Measurements from ENCODE around the gene PTH2. TPM values are rescaled to one million over a fixed set of nuclear protein-coding genes. Genes with fewer than 3 reads are reported as not detected.

PTH2 gene, protein sequence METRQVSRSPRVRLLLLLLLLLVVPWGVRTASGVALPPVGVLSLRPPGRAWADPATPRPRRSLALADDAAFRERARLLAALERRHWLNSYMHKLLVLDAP
- total RNA-seq (not detected in 2 replicates), polyA plus RNA-seq (not detected in 2 replicates)

DNA sequence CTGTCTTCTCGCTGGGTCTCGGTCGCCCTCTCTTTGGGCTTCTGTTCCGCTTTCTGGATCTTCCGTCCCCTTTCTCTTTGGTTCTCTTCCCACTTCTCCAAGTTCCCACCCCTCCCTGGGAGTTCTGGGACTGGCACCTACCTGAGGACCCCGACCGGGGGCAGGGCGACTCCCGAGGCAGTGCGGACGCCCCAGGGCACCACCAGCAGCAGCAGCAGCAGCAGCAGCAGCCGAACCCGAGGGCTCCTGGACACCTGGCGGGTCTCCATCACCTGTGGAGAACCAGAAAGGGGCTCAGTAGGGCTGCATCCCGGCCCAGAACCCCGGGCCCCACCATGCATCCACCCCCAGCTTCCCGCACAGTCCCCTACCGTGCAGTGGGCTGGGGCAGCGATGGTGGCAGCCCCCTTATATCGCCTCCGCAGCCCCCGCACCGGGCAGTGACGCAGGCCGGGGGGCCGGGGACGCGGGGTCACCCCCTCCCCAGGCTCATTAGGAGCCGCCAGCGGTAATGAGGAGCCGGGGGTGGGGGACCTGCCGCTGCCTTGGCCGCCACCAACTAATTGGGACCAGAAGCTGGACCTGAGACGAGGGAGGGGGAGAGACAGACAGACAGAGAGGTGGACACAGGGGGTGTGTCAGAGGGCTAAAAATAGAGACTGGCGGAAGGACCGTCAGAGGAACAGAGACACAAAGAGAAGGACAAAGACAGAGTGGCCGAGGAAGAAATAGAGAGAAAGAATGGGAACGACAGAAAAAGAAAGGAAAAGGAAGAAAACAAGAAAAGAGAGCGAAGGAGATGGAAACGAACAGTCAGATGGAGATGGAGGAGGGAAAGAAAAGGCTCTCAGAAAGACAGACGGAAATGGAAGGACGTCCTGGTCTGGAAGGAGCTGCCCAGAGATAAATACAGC lies at the start of gene PTH2:
TSS of gene PTH2 (minus strand) at position 371 of the 914 bp plus-strand sequence. CDS start at position 269, 102 bp downstream.
- Histone ChIP-seq H3K9me2 (replicated peaks; ENCODE audit: insufficient read depth) (no peaks in the 10 kb centered on the region), H3K4me2 (peak within 1 kb of the TSS; percentile 65), H3K4me1 (ENCODE audit: insufficient read depth) (peaks cover 10% of the 10 kb centered on the region), H4K20me1 (ENCODE audit: insufficient read depth, poor library complexity, severe bottlenecking) (no peaks in the 10 kb centered on the region), H3K27ac (no peak within 1 kb of the TSS), H3K4me3 (no peak within 1 kb of the TSS), H3K27me3 (peaks cover 99% of the 10 kb centered on the region), H3K36me3 (replicated peaks; ENCODE audit: insufficient read depth, low read depth) (no peaks in the 10 kb centered on the region), H3K9me3 (ENCODE audit: low read depth) (no peaks in the 10 kb centered on the region), H3K79me2 (no peaks in the 10 kb centered on the region), H2AFZ (no peak within 1 kb of the TSS)
- 35% methylated on average over 27 of the region's 42 CpGs for WGBS (ENCODE audit: low lambda C conversion rate, missing lambda C conversion rate)
- DNase-seq (ENCODE audit: low spot score), result no peak
- TF ChIP-seq, protein P1, sequence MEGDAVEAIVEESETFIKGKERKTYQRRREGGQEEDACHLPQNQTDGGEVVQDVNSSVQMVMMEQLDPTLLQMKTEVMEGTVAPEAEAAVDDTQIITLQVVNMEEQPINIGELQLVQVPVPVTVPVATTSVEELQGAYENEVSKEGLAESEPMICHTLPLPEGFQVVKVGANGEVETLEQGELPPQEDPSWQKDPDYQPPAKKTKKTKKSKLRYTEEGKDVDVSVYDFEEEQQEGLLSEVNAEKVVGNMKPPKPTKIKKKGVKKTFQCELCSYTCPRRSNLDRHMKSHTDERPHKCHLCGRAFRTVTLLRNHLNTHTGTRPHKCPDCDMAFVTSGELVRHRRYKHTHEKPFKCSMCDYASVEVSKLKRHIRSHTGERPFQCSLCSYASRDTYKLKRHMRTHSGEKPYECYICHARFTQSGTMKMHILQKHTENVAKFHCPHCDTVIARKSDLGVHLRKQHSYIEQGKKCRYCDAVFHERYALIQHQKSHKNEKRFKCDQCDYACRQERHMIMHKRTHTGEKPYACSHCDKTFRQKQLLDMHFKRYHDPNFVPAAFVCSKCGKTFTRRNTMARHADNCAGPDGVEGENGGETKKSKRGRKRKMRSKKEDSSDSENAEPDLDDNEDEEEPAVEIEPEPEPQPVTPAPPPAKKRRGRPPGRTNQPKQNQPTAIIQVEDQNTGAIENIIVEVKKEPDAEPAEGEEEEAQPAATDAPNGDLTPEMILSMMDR (IDR thresholded peaks at IDR 0.05; ENCODE audit: poor library complexity), result no peak
- TF ChIP-seq EZH2 (IDR thresholded peaks at IDR 0.05; ENCODE audit: borderline replicate concordance) (no peak), EZH2phosphoT487 (IDR thresholded peaks at IDR 0.05; ENCODE audit: low read depth, severe bottlenecking, unreplicated experiment) (no peak)

DNA sequence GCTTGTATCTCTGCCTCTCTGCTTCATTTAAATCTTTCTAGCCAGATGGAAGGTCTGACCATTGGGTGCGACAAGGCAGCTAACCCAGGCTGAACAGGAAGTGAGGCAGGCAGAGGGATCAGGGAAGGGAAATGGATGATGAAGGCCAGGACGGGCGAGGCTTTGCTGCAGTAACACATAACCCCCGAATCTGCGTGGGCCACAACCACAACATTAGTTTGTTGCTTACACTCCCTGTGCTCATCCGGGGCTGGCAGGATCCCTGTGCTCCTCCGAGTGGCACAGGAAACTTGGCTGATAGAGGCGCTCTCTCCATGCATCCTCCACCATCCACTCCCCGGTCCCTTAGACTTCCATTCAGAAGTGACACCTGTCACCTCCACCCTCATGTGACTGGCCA lies 49.7 kb upstream of the PTH2 start:
- TF ChIP-seq, protein P1 (IDR thresholded peaks at IDR 0.05; ENCODE audit: poor library complexity), result no peak
- TF ChIP-seq EZH2phosphoT487 (IDR thresholded peaks at IDR 0.05; ENCODE audit: low read depth, severe bottlenecking, unreplicated experiment) (no peak), EZH2 (IDR thresholded peaks at IDR 0.05; ENCODE audit: borderline replicate concordance) (no peak)
- DNase-seq (ENCODE audit: low spot score), result no peak
- Histone ChIP-seq H2AFZ (no peak overlapping the region), H3K36me3 (replicated peaks; ENCODE audit: insufficient read depth, low read depth) (no peaks in the 10 kb centered on the region), H3K9me2 (replicated peaks; ENCODE audit: insufficient read depth) (no peaks in the 10 kb centered on the region), H3K9me3 (ENCODE audit: low read depth) (no peaks in the 10 kb centered on the region), H3K4me3 (no peak overlapping the region), H3K4me1 (ENCODE audit: insufficient read depth) (peaks cover 4% of the 10 kb centered on the region), H3K27ac (no peak overlapping the region), H3K27me3 (no peaks in the 10 kb centered on the region), H3K79me2 (no peaks in the 10 kb centered on the region), H3K4me2 (no peak overlapping the region), H4K20me1 (ENCODE audit: insufficient read depth, poor library complexity, severe bottlenecking) (no peaks in the 10 kb centered on the region)
- WGBS (ENCODE audit: low lambda C conversion rate, missing lambda C conversion rate), result 82% methylated on average over 8 of the region's 9 CpGs

DNA sequence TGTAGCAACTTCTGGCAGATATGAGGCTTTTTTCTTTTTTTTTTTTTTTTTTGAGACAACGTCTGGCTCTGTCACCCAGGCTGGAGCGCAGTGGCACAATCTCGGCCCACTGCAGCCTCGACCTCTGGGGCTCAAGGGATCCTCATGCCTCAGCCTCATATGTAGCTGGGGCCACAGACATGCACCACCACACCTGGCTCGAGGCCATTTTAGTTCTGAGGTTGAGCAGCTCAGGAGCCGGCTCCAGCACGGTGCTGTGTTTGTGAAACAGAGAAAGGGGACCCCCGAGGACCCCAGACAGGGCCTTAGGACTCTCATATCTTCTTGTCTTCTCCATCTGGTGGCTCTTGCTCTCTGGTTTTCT lies 47.4 kb upstream of the PTH2 start:
- no peak overlapping the region for H3K4me2 ChIP-seq

More for the DNA sequence above, 47.4 kb upstream of the PTH2 start:
- H4K20me1 ChIP-seq (ENCODE audit: insufficient read depth, poor library complexity, severe bottlenecking), result no peaks in the 10 kb centered on the region
- no peak for DNase-seq (ENCODE audit: low spot score)
- H3K36me3 ChIP-seq (replicated peaks; ENCODE audit: insufficient read depth, low read depth), result no peaks in the 10 kb centered on the region
- WGBS (ENCODE audit: low lambda C conversion rate, missing lambda C conversion rate), result 95% methylated on average over 8 of the region's 8 CpGs
- no peaks in the 10 kb centered on the region for H3K9me3 ChIP-seq (ENCODE audit: low read depth)
- H3K27me3 ChIP-seq, result no peaks in the 10 kb centered on the region
- no peak overlapping the region for H3K27ac ChIP-seq
- no peak overlapping the region for H2AFZ ChIP-seq
- H3K79me2 ChIP-seq, result no peaks in the 10 kb centered on the region
- H3K4me1 ChIP-seq (ENCODE audit: insufficient read depth), result peaks cover 4% of the 10 kb centered on the region
- no peaks in the 10 kb centered on the region for H3K9me2 ChIP-seq (replicated peaks; ENCODE audit: insufficient read depth)
- no peak for TF ChIP-seq EZH2phosphoT487 (IDR thresholded peaks at IDR 0.05; ENCODE audit: low read depth, severe bottlenecking, unreplicated experiment)
- TF ChIP-seq EZH2 (IDR thresholded peaks at IDR 0.05; ENCODE audit: borderline replicate concordance), result no peak
- TF ChIP-seq, protein P1 (IDR thresholded peaks at IDR 0.05; ENCODE audit: poor library complexity), result no peak
- H3K4me3 ChIP-seq, result no peak overlapping the region
